HFFc6 (cell line): Measurements from ENCODE around the gene SPATS2L. TPM values are rescaled to one million over a fixed set of nuclear protein-coding genes. Genes with fewer than 3 reads are reported as not detected.

Experiments
- DNase-seq: peaks from one replicate; pipeline ENCODE4 v3.0.0-alpha.2; 2018
- H3K27ac Mint-ChIP-seq: 2 replicates; pipeline ENCODE4 v1.8.0; 2020; ENCODE audit warnings: mild to moderate bottlenecking, mixed read lengths
- H3K27me3 Mint-ChIP-seq: 2 replicates; pipeline ENCODE4 v1.8.0; 2021; ENCODE audit warnings: mild to moderate bottlenecking, moderate library complexity, mixed read lengths; ENCODE audit not compliant: insufficient read depth
- H3K36me3 Mint-ChIP-seq: 2 replicates; pipeline ENCODE4 v1.8.0; 2021; ENCODE audit warnings: low read depth, mixed read lengths
- H3K4me1 Mint-ChIP-seq: 2 replicates; pipeline ENCODE4 v1.8.0; 2020; ENCODE audit warnings: low read depth, mixed read lengths
- H3K4me3 Mint-ChIP-seq: 2 replicates; pipeline ENCODE4 v1.8.0; 2020; ENCODE audit warnings: mild to moderate bottlenecking, moderate library complexity, mixed read lengths
- H3K9me3 Mint-ChIP-seq: 2 replicates; pipeline ENCODE4 v1.8.0; 2020; ENCODE audit warnings: mild to moderate bottlenecking, mixed read lengths
- CTCF ChIP-seq: fragments of 200-600 bp; sonication (generic); IDR thresholded peaks from 2 replicates; pipeline ENCODE4 v1.5.0; 2021; ENCODE audit warnings: antibody characterized with exemption, mild to moderate bottlenecking
- total RNA-seq, 6 experiments: library from RNA; stranded (reverse); fragmentation: NEBNext Ultra II Directional; extraction: Animal tissue kit (Norgen Biotek cat#: 25700); gene quantifications; 2 replicates in 1 of 6; 3 replicates in 5 of 6; pipeline ENCODE4 v1.2.3, GENCODE V29; 2021

SPATS2L gene
- total RNA-seq, 6 experiments from 2014 or later, result 146 to 205 (median 198) TPM

GRCh38 chr2:200377355-200378336 lies 71.2 kb downstream of the SPATS2L start:
- H3K4me3 Mint-ChIP-seq, result peak overlapping the region; percentile 49
- peaks cover 87% of the 10 kb centered on the region for H3K4me1 Mint-ChIP-seq
- no peaks in the 10 kb centered on the region for H3K9me3 Mint-ChIP-seq
- TF ChIP-seq CTCF, result no peak
- peak overlapping the region; percentile 96 for H3K27ac Mint-ChIP-seq
- no peak for DNase-seq
- peaks cover 2% of the 10 kb centered on the region; the same call in 1 of the 2 replicates for H3K27me3 Mint-ChIP-seq
- peaks cover 16% of the 10 kb centered on the region for H3K36me3 Mint-ChIP-seq

- no peak for TF ChIP-seq CTCF
- H3K4me3 Mint-ChIP-seq, result peak overlapping the region; percentile 49; the same call in 1 of the 2 replicates
- peak overlapping the region; percentile 96 for H3K27ac Mint-ChIP-seq
- peaks cover 2% of the 10 kb centered on the region; the same call in 1 of the 2 replicates for H3K27me3 Mint-ChIP-seq
- H3K9me3 Mint-ChIP-seq, result no peaks in the 10 kb centered on the region
- H3K4me1 Mint-ChIP-seq, result peaks cover 87% of the 10 kb centered on the region
- H3K36me3 Mint-ChIP-seq, result peaks cover 21% of the 10 kb centered on the region
- peak; percentile 49 for DNase-seq
Observed at GRCh38 chr2:200378652-200379290, 72.3 kb downstream of the SPATS2L start.

- peaks cover 2% of the 10 kb centered on the region; the same call in 1 of the 2 replicates for H3K27me3 Mint-ChIP-seq
- no peak for DNase-seq
- peak overlapping the region; percentile 96 for H3K27ac Mint-ChIP-seq
- no peaks in the 10 kb centered on the region for H3K9me3 Mint-ChIP-seq
- H3K4me3 Mint-ChIP-seq, result peak overlapping the region; percentile 49; the same call in 1 of the 2 replicates
- peaks cover 81% of the 10 kb centered on the region for H3K4me1 Mint-ChIP-seq
- TF ChIP-seq CTCF, result no peak
- peaks cover 15% of the 10 kb centered on the region for H3K36me3 Mint-ChIP-seq
Observed at GRCh38 chr2:200379481-200380090, 73.1 kb downstream of the SPATS2L start.

GRCh38 chr2:200380091-200380561 lies 73.6 kb downstream of the SPATS2L start:
- peak overlapping the region; percentile 96 for H3K27ac Mint-ChIP-seq
- peak overlapping the region; percentile 49 for H3K4me3 Mint-ChIP-seq
- peaks cover 83% of the 10 kb centered on the region for H3K4me1 Mint-ChIP-seq
- peaks cover 17% of the 10 kb centered on the region for H3K36me3 Mint-ChIP-seq
- H3K27me3 Mint-ChIP-seq, result no peaks in the 10 kb centered on the region
- TF ChIP-seq CTCF, result no peak
- H3K9me3 Mint-ChIP-seq, result no peaks in the 10 kb centered on the region
- no peak for DNase-seq

GRCh38 chr2:200380833-200381542 lies 74.5 kb downstream of the SPATS2L start:
- Mint-ChIP-seq H3K9me3 (no peaks in the 10 kb centered on the region), H3K4me3 (peak overlapping the region; percentile 49), H3K27me3 (no peaks in the 10 kb centered on the region), H3K27ac (peak overlapping the region; percentile 96), H3K4me1 (peaks cover 77% of the 10 kb centered on the region), H3K36me3 (peaks cover 21% of the 10 kb centered on the region)
- DNase-seq, result peak; percentile 64
- TF ChIP-seq CTCF, result no peak
